ENCODE results near the gene NR5A2. TPM values are rescaled to one million over a fixed set of nuclear protein-coding genes. Genes with fewer than 3 reads are reported as not detected.

NR5A2 gene
- total RNA-seq, 1 experiment from 2014 or later: 2.1 TPM

DNA sequence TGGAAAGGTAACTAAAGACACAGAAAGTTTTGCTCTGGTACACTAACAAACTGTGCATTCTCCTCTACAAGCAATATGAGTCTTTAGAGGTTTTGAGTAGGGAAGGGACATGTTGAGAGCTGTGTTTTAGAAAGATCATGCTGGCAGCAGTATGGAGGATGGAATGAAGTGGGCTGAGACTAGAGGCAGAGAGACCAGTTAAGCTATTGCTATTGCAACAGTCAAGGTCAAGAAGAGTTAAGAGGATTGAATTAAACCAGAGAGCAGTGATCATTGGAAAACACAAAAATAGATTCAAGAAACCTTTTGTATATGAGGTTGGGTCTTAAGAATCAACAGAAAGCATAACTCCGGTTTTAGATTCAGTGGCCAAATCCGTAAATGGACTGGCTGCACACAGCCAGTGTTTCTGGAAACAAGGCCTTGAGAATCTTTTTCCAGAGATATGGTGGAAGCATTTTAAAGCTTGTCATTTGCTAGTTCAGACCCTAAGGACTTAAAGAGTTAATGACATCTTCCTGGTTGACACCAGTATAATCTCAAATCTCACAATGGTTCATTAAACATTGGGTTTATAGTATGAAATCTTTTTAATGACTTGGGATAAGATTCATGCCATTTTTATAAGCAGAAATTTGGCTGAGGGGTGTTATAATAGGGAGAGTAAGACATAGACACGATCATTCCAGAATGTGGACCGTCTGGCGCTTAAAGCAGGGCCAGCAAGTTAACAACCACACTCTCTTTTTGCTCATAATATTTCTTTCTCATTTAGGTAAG is 177.9 kb downstream of the NR5A2 start:
- Histone ChIP-seq H3K4me1 (replicated peaks; ENCODE audit: insufficient read depth) (no peaks in the 10 kb centered on the region; the same call in 1 of the 2 replicates), H3F3A (ENCODE audit: insufficient read depth, low read depth) (no peaks in the 10 kb centered on the region), H3K9me3 (ENCODE audit: insufficient read depth, low read depth) (no peaks in the 10 kb centered on the region), H3K36me3 (ENCODE audit: low read depth) (no peaks in the 10 kb centered on the region), H3K79me2 (ENCODE audit: low read depth) (no peaks in the 10 kb centered on the region), H2AFZ (no peak overlapping the region), H3K27ac (no peak overlapping the region), H3K9me2 (ENCODE audit: insufficient read depth) (0 out of 2 replicates have a peak, but pooled peaks cover 3% of the 10 kb centered on the region), H3K27me3 (ENCODE audit: insufficient read depth, low read depth) (no peaks in the 10 kb centered on the region), H3K4me3 (no peak overlapping the region), H3K4me2 (no peak overlapping the region), H4K20me1 (ENCODE audit: insufficient read depth) (no peaks in the 10 kb centered on the region)
- ChIA-PET POLR2A (ENCODE audit: unreplicated experiment) (interaction anchor here (1.0 kb wide), 1 partner anchor 74 kb away, joined by 3 read pairs; no protein-coding TSS in a partner anchor), CTCF (no interaction called here)
- TF ChIP-seq CTCF (conservative IDR thresholded peaks at IDR 0.05): no peak
- no TSS peak for BruUV-seq (replicated peaks)
- intact Hi-C loops (cut with micrococcal nuclease; ENCODE audit: unreplicated experiment): no loop called here
- DNase-seq: no peak

DNA sequence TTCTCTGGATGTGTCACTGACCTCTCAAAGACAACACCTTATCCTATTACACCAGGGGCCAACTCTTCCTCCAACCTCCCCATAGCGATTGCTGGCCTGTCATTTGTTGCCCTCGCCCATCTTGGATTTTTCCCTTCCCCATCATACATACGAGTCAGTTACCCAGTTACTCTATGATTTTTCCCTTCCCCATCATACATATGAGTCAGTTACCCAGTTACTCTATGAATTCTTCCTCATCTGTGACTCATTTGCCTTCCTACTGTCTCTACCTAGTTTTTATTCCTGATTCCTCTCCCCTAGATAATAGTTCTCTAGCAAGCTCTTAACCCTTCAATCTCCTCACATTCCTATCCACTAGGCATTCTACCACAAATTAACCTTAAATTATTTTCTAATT is 178.8 kb downstream of the NR5A2 start:
- intact Hi-C loops (cut with micrococcal nuclease; ENCODE audit: unreplicated experiment): no loop called here
- Histone ChIP-seq H3K79me2 (ENCODE audit: low read depth) (no peaks in the 10 kb centered on the region), H3K36me3 (ENCODE audit: low read depth) (no peaks in the 10 kb centered on the region), H3K4me2 (no peak overlapping the region), H3K27ac (no peak overlapping the region), H3K27me3 (ENCODE audit: insufficient read depth, low read depth) (no peaks in the 10 kb centered on the region), H3K4me3 (no peak overlapping the region), H3K4me1 (replicated peaks; ENCODE audit: insufficient read depth) (no peaks in the 10 kb centered on the region; the same call in 1 of the 2 replicates), H4K20me1 (ENCODE audit: insufficient read depth) (no peaks in the 10 kb centered on the region), H3K9me3 (ENCODE audit: insufficient read depth, low read depth) (no peaks in the 10 kb centered on the region), H3K9me2 (ENCODE audit: insufficient read depth) (0 out of 2 replicates have a peak, but pooled peaks cover 3% of the 10 kb centered on the region), H2AFZ (no peak overlapping the region), H3F3A (ENCODE audit: insufficient read depth, low read depth) (no peaks in the 10 kb centered on the region)
- POLR2A ChIA-PET (ENCODE audit: unreplicated experiment): no interaction called here
- BruUV-seq (replicated peaks): no TSS peak
- CTCF ChIA-PET: no interaction called here
- peak in 1 of 2 experiments; percentile 51 for DNase-seq
- TF ChIP-seq EZH2 (IDR thresholded peaks at IDR 0.05; ENCODE audit: low read depth): no peak
- no peak for TF ChIP-seq CTCF (conservative IDR thresholded peaks at IDR 0.05)

DNA sequence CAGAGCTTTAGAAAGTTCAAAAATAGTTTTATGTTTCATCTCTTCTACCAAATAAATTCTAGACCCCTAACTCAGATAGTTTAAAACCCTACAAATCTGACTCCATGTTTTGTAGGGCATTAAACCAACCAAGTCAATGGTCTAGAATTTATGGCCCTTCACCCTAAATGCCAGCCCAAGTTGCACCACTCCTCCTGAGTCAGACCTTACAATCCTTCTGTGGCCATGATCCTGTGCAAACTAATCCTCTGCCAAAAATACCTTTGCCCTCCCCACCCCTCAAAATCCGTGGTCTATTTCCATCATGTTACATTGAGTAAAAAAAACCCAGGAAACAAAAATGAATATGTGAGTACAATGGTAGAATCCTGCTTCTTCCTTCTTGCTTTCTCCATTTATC is 179.3 kb downstream of the NR5A2 start:
- H3K4me2 ChIP-seq: no peak overlapping the region
- no peaks in the 10 kb centered on the region for H3K9me3 ChIP-seq (ENCODE audit: insufficient read depth, low read depth)
- no peaks in the 10 kb centered on the region for H3K27me3 ChIP-seq (ENCODE audit: insufficient read depth, low read depth)
- no peak overlapping the region for H3K4me3 ChIP-seq
- no peaks in the 10 kb centered on the region for H3F3A ChIP-seq (ENCODE audit: insufficient read depth, low read depth)
- POLR2A ChIA-PET (ENCODE audit: unreplicated experiment): no interaction called here
- no TSS peak for BruUV-seq (replicated peaks)
- DNase-seq: no peak
- H3K79me2 ChIP-seq (ENCODE audit: low read depth): no peaks in the 10 kb centered on the region
- H3K4me1 ChIP-seq (replicated peaks; ENCODE audit: insufficient read depth): no peaks in the 10 kb centered on the region; the same call in 1 of the 2 replicates
- TF ChIP-seq CTCF (conservative IDR thresholded peaks at IDR 0.05) (no peak), EZH2 (IDR thresholded peaks at IDR 0.05; ENCODE audit: low read depth) (no peak)
- H3K36me3 ChIP-seq (ENCODE audit: low read depth): no peaks in the 10 kb centered on the region
- H4K20me1 ChIP-seq (ENCODE audit: insufficient read depth): no peaks in the 10 kb centered on the region
- 0 out of 2 replicates have a peak, but pooled peaks cover 3% of the 10 kb centered on the region for H3K9me2 ChIP-seq (ENCODE audit: insufficient read depth)
- no peak overlapping the region for H3K27ac ChIP-seq
- H2AFZ ChIP-seq: no peak overlapping the region
- intact Hi-C loops (cut with micrococcal nuclease; ENCODE audit: unreplicated experiment): no loop called here
- CTCF ChIA-PET: no interaction called here

All from PC-9 (cell line).